Stimulated activated CD8-positive, alpha-beta memory T cell treated with anti-CD3 and anti-CD28 coated beads, Interleukin-2, amount 100 ng/mL, for 48 hours (primary cell): ENCODE measurements around the gene ATL2.
"Not testable (repeated sequence)": the region's sequence is repeated elsewhere in the genome, so short reads cannot be mapped to it uniquely, and the experiment has no call there.

Experiments
- DNase-seq, 2 donors: peaks; one replicate each; pipeline ENCODE4 v3.0.0-alpha.2; 2020; ENCODE audit warnings: low read depth in 2 of 2

The ATL2 gene

DNA sequence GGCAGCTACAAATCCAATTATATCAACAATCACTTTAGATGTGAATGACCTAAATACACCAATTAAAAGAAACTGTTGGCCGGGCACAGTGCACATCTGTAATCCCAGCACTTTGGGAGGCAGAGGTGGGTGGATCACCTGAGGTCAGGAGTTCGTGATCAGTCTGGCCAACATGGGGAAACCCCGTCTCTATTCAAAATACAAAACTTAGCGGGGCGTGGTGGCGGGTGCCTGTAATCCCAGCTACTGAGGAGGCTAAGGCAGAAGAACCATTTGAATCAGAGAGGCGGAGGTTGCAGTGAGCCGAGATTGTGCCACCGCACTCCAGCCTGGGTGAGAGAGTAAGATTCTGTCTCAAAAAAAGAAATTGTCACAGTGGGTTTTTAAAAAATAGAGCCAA, 49.5 kb downstream of the ATL2 start:
- no peak for DNase-seq

DNA sequence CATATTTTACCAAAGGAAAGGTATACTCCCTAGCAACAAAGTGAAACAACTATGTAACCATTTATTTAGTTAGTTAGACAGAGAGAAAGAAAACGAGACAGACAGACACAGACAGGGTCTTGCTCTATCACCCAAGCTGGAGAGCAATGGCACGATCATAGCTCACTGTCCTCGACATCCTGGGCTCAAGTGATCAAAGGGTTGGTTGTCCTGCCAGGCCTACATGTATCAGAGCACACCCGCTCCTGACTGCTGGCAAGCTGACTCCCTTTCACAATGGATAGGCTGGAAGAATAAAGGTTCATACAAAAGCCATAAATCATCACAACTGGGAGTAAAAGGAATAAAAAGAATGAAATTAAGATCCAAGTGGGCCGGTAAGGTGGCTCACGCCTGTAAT, 53.5 kb downstream of the ATL2 start:
- DNase-seq, result no peak

DNA sequence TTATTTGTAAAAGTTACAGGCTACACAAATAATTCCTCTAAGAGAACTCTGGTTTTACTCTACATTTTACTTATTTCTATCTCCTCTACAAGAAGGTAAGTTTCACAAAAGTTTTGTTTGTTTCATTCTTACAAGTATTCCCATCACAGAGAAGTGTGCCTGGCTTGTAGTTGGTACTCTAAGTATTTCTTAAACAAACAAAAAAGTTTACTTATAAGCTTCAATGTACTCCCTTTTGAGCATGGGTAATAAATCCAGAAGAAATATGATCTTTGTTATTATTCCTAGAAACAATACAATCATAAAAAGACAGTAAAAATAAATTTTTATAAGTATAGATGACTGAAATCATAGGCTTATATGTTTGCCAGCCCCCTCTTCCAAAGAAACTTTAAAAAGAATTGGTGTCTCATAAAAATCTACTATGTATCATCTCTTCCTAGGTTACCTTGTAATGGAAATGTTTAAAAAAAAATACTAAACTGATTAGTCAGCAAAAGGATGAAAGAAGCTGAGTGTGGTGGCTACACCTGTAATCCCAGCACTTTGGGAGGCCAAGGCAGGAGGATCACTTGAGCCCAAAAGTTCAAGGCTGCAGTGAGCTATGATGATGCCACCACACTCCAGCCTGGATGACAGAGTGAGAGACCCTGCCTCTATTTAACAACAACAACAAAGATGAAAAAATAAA, 54.7 kb downstream of the ATL2 start:
- DNase-seq, result no peak

DNA sequence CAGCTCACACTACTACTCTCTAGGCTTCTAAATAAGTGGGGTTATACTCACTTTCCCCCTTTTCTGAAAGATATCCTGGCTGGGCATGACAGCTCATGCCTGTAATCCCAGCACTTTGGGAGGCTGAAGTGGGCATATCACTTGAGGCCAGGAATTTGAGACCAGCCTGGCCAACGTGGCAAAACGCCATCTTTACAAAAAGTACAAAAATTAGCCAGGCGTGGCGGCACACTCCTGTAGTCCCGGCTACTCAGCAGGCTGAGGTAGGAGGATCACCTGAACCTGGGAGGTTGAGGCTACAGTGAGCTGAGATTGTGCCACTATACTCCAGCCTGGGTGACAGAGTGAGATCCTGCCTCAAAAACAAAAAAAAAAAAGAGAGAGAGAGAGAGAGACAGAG, 57.8 kb downstream of the ATL2 start:
- not testable (repeated sequence) for DNase-seq

DNA sequence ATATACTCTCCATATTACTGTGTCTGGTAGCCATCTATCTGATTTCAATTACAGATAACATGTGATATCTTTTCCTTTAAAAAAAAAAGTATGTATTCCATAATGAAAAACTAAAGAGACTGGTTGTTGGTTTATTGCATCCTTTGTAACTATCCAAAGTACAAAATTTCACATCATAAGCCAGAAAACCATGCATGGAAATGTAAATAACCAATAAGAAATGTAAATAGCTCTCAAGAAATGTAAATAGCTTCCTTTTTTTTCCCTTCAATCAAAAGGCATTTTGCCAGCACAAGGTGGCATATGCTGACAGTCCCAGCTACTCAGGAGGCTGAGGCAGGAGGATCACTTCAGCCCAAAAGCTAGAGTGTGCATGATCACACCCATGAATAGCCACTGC, 59.3 kb downstream of the ATL2 start:
- DNase-seq, result no peak

DNA sequence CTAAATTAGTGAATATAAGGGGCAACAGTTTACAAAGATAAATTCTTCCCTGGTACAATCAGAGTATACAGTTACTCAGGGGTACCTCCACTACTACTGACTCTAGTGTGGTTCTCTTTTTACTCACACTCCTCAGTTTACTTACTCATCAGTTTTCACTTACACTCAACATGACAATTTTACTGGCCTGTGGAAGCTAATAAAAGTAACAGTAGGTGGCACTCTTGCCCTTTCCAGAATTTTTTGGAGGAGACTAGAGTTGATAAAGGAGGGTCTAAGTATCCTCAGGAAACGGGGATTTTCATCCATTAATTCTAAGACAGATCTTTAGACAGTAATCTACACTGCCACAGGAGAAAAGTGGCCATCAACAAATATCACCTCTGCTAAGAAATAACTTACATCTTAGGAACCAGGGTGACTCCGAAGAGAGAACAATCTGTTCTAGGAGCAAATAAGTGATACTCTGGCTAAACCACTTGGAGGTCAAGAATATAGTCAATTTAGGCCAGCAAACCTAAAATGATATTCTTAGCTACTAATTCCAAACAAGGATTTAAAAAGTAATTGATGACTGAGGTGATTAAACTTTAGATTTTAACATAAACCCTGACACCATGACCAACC, 61.3 kb downstream of the ATL2 start:
- no peak for DNase-seq

DNA sequence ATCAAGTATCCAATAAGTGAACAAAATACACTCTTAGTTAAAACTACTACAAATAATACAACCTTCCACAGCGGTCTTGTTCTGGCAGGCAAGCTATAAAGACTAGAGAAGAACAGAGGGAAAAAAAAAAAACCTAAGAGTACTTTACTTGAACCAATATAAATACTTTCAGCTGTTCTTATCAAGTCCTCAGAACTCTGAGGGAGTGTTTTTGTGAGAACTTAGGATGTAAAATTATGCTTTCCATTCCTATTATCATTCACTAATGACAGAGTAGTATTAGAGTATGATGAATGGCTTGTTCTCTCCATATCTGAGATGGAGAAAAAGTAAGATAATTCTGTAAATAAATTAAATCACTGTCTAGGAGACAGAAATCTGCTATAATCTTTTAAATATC, 68.3 kb downstream of the ATL2 start:
- no peak for DNase-seq

DNA sequence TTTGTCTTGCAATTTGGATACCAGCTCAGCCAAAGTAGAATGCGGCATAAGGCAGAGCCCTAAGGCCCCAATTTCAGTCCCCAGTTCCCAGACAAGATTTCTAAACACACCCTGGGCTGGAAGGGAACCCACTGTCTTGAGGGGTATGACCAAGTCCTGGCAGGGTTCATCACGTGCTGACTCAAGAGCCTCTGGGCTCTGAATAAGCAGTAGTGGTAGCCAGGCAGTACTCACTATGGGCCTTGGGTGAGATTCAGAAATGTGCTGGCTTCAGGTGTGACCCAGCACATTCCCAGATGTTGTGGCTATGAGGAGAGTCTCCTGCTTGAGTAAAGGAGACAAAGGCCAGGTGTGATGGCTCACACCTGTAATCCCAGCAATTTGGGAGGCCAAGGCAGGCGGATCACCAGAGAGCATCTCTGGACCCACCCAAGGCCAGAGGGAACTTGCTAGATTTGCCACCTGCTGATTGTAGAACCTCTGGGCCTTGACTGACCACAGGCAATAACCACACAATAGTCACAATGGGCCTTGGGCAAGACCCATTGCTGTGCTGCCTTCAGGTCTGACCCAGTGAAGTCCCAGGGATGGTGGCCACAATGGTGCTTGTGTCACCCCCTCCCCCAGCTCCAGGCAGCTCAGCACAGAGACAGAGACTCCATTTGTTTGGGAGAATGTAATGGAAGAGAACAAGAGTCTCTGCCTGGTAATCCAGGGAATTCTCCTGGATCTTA, 74.9 kb downstream of the ATL2 start:
- DNase-seq, result no peak

DNA sequence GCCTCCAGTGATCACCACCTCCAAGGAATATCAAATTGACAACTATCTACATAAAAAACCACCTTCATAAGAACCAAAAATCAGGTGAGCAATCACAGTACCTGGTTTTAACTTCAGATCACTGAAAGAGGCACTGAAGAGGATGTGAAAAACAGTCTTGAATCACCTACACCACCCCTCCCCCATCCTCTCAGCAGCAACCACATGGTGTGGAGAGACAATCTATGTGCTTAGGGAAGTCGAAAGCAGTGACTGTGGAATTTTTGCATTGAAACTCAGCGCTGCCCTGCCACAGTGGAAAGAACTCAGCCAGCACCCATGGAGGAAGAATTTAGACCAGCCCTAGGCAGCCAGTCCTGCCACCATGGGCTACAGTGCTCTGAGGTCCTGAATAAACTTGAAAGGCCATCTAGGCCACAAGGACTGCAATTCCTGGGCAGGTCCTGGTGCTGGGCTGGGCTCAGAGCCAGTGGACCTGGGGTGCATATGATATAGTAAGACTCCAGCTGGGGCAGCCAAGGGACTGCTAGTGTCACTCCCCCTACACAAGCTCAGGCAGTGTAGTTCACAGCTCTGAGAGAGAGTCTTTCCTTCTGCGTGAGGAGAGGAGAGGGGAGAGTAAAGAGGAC, 75.6 kb downstream of the ATL2 start:
- DNase-seq, result no peak

DNA sequence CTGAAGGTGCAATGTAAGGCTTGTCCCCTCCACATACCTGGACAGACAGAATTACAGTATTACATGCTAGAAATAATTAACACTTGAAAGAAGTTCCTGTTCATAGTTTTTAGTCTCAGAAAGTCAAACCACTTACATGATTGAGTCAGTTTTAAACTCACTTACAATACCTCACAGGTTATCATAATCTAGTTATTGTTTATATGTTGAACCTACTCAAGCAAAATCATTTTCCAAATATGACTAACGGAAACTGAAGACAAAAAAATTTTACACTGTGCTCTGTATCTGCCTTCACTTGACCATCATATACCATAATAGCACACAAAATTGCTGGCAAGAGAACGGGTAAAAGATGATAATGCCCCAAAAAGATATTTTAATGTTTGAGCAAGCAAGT, 78.5 kb downstream of the ATL2 start:
- no peak for DNase-seq

DNA sequence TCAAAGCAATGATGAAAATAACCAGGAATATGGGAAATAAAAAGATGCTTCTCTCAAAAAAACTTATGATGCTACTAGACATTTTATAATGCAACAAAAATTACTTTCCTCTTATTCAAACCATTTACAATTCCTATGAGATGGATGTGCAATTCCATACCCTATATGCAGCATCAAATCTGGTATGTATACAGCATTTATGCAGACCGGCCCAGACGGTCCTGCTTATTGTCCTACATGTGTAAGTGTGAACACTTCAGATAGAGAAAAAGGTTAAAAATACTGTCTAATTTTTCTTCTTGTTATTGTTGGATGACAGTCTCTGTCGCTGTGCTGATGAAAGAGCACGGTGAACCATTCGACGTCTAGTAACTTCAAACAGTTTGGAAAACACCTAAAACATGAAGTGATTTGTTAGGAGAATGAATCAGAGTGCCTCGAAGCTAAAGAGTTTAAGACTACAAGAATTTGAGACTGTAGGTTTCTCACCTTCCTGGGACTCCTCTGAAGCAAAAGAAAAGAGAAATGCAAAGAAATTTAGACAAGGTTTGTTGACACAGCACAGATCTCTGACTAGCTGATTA, 80.8 kb downstream of the ATL2 start:
- DNase-seq, result no peak

DNA sequence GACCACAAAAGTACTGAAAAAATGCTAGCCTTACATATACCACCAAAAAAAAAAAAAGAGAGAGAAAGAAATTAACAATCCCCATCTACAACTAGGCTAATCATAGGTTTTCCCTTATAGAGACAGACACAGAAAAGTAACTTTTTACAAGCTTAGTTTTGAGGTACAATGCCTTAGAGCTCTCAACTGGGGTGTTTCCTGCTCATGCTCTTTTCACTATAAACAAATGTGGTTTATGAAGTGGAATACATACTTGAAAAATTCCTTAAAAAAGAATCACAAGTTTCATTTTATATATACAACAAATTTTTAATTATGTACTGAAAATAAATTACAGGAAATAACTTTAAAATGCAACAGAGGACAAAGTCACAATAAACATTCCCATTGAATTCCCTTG, 82.5 kb downstream of the ATL2 start:
- no peak for DNase-seq

DNA sequence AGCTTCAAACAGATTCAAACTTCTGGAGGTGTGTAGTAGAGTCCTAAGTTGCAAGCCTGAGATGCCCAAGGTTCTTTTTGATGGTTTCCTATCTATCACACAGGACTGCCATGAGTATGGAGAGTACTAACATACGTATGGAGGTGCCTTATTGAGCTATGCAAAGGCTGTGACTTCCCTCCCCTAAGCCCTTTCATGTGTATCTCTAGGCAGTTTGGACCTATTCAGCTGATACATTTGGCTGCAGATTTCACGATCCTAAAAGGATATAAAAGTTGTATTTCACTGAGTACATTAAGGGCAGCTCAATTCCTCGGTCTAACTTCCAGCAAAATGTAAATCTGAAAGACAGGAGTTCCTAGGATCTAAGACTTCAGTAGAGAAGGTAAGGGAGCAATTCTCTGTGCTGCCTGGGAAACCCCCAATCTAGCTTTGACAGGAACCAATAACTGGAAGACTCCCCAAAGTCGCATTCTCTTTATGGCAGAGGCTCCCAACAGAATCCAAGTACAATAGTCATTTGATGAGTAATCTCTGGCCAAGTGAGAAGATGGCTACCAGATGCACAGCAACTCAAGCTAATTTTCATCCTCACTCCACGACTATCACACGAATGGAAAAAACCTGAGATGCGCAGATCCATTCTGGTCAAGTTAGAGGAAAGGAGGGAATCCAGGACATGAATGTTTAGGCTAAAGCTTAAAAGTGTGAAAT, 83.8 kb downstream of the ATL2 start:
- DNase-seq, result no peak

DNA sequence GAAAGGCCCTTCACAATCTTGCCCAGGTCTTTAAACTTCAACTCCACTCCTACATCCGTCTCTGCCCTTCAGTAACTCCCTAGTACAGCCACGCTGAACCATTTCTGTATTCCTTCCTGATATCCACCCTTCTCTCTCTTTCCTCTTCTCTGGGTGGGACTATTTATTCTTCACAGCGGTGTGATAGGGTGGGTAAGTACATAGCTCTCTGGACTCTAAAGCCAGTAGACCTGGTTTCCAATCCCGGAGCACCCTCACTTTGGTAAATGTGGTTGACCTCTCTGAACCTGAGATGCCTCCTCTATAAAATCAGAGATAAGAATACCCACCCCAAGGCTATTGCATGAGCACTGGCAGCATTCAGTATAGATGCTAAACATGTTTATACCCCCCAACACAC, 86.7 kb downstream of the ATL2 start:
- DNase-seq, result no peak

DNA sequence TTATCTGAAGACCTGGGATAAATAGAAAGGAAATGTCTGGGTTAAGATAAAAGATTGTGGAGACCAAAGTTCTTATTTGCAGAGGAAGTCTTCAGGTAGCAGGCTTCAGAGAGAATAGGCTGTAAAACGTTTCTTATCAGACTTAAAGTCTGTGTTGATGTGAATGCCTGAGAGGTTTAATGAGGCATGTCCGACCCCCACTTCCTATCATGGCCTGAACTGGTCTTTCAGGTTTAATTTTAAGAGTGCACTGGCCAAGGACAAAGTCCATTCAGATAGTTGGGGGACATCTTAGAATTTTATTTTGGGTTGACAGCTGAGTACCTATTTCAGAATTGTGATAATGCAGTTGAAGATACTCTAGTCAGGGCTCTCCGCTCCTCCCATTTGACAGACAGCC, 92.1 kb downstream of the ATL2 start:
- no peak for DNase-seq

DNA sequence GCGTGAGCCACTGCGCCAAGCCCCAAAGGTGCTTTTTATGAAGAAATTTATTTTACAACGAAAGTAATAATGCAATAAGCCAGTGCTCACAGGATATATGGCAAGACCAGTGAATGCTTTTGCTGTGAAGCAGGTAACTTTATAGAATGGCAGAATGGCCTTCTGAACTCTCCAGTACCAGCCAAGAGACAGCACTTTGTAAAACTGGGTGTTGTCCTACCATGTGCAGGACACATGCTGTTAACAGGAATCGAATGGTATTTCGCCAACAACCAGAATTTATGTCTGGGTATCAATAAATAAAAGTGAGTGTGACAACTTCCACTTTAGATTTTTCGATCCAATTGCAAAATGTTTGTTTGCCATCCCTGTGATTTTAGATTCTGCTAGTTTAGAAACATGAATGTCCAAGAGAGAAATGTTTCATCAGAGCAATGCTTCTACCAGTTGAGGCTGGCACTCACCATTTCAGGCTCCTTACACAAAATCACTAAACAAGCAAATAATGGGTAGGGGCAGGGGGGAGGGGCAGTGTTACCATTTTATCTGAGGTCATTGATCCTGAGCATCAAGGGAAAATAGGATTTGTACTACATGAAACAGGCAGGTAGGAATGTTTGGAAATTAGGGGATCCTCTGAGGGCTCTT, 95.9 kb downstream of the ATL2 start:
- DNase-seq, result no peak

DNA sequence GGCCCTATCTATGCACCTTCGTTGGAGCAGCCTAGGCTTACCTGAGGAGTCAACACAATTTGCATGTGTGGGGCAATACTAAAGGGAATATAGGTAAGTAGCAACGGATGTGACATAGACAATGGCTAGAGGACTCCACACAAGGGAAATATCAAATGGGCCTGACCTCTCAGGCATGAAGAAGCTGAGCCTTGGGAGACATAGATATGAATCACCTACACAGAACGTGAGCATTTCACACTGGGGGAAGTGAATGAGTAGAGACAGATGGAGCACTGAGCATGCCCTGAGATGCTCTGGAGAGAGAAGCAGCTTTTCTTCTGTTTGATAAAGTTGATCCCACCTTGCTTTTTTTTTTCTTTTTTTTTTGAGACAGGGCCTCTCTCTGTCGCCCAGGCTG, 97.9 kb downstream of the ATL2 start:
- no peak for DNase-seq

DNA sequence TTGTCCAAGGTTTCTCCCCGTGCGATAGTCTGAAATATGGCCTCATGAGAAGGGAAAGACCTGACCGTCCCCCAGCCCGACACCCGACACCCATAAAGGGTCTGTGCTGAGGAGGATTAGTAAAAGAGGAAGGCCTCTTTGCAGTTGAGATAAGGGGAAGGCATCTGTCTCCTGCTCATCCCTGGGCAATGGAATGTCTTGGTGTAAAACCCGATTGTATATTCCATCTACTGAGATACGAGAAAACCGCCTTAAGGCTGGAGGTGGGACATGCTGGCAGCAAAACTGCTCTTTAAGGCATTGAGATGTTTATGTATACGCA, 99.0 kb downstream of the ATL2 start:
- not testable (repeated sequence) for DNase-seq

DNA sequence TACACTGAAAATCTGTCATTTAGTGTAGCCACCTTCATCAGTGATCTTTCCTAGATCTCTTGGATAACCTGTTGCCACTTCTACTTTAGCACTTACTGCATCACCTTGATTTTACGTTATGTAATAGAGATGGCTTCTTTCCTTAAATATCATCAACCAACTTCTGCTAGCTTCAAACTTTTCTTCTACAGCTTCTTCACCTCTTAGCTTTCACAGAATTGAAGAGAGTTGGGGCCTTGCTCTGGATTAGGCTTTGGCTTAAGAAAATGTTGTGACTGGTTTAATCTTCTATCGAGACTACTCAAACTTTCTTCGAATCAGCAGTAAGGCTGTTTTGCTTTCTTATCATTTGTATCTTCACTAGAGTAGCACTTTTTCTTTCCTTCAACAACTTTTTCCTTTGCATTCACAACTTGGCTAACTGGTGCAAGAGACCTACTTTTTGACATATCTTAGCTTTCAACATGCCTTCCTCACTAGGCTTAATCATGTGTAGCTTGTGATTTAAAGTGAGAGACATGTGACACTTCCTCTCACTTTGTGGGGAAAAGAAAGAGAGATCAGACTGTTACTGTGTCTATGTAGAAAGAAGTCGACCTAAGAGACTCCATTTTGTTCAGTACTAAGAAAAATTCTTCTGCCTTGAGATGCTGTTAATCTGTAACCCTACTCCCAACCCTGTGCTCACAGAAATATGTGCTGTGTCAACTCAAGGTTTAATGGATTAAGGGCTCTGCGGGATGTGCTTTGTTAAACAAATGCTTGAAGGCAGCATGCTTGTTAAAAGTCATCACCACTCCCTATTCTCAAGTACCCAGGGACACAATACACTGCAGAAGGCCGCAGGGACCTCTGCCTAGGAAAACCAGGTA, 99.6 kb downstream of the ATL2 start:
- DNase-seq, result no peak
